NCI-H146 treated with DMSO at 0.1 percent for 48 hours (cell line): ENCODE results near the gene BRF1.
"Not testable (repeated sequence)": the region's sequence is repeated elsewhere in the genome, so short reads cannot be mapped to it uniquely, and the experiment has no call there.

ENCODE experiments used
- DNase-seq: peaks from one replicate; lab custom pipeline; 2025; ENCODE audit not compliant: unreplicated experiment; lab: John Stamatoyannopoulos, UW

Gene BRF1

GRCh38 chr14:105315941-105316576 lies 15.3 kb upstream of the BRF1 start:
- DNase-seq = no peak

DNA sequence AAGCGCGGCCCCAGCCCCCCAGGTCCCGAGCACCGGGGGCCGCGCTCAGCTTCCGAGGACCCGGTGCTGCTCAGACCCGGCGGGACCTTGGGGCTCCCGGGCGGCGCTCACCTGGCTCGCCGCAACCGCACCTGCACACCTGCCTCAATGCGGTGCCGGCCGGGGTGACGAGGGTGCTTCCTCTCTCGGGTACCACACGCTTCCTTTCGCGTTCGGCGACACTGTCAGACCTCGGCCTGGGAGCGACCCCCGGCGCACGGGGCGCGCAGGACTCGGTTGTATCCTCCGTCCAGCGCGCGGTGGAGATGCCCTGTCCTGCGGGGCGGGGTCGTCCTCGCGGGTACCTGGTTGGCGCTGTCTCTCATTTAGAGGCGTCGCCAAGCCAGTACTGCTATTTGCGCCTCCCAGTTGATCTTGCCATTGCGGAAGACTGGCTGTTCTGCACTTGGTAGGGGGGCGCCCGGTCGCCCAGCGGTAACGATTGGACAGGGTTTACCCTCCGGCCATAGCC lies 14.5 kb upstream of the BRF1 start:
- peak; percentile 69 for DNase-seq

DNA sequence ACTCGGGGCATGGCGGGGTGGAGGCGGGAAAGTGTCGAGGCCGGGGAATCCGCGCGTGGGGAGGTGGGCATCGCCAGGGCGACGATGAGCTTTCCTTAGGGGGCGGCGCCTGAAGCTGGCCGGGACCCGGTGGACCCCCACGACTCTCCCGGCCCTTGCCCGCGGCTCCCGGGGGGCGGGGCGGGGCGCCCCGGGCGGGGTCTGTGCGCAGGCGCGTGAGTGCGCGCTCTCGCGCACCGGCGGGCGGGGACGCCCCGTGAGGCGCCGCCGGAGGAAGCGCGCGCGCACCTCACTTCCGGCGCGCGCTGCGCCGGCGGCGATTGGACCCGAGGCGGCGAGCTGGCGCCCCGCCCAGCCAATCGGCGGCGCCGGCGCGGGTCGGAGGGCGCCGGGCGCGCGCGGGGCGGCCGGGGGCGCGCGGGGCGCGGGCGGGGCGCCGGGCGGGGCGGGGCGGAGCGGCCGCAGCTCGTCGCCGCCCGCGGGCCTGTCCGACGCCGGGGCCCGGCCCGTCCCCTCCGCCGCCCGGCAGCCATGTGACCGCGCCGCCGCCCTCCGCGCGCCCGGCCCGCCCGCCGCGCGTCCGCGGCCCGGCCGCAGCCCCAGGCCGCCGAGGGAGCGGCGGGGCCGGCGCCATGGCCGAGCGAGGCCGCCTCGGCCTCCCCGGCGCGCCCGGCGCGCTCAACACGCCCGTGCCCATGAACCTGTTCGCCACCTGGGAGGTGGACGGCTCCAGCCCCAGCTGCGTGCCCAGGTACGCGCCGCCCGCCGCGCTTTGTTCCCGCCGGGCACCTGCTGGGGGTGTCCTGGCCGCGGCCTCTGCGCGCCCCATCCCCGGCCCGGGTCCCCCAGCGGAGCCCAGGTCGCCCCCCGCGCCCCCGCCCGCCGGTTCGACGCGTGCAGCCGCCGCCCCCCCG lies 13.7 kb upstream of the BRF1 start, which contains the start of gene PACS2:
Gene PACS2, plus strand, starts transcription at position 462 of the 914 bp plus-strand sequence. Its CDS starts 171 bp downstream, at position 633.
- DNase-seq = peak; percentile 59

GRCh38 chr14:105313381-105314286 lies 12.8 kb upstream of the BRF1 start:
- no peak for DNase-seq

DNA sequence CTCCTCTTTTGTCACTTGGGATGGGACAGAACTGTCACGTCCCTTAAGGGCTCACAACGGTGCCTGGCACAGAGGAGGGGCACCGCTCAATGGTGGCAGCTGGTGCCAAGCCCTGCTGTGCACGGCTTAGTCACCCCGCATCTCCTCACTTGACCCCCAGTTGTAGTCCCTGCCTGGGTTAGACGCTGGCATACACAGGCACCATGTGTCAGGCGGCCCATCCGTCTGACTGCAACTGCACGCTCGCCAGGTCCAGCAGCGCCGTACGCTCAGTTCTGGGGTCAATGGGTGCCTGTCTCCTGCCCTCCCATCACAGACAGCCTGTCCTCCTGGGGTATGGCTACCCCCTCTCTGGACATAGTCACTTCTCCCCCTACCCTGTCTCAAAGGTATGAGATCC lies 12.2 kb upstream of the BRF1 start:
- DNase-seq = no peak

DNA sequence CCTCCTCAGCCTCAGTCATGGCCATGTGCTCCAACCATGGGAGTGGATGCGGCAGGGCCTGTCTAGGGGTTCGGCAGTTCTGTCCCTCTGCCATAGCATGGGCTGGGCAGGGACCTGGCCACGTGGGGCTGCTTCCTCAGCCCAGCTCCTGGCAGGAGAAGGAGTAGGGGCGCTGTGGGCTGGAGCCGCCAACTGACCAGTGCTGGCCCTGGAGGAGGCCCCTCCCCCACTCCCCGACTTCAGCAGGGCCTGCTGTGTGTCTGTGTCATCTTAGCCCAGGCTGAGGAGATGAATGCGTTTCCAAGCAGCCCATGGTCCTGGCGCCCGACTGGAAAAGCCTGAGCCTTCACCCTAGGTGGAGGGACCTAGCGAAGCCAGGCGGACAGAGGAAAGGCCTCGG lies 11.0 kb upstream of the BRF1 start:
- no peak for DNase-seq

GRCh38 chr14:105309371-105309770 lies 8.6 kb upstream of the BRF1 start:
- DNase-seq = no peak

DNA sequence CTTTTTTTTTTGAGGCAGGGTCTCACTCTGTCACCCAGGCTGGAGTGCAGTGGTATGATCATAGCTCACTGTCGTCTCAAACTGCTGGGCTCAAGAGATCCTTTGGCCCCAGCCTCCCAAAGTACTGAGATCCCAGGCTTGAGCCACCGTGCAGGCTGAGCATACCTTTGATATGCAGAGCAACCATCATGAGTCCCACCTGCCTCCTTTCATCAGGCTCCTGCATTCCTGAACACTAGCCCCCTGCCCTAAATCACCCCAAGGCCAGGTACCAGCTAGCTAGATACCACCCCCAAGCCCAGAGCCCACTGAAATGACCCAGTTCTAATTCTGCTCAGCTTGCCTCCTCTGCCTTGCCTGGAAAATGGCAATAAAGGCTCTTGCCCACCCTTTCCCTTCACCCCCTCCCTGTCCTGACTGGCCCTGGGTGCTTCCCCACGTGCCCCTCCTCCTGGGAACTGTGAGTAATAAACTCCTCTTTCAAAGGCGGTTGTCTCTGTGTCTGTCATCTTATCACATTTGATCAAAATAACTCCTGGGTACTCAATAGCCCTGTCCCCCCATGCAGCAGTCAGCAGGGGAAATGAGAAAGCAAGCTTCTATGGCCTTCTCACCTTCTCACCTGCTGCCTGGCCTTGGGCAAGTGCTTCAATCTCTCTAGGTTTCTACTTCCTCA lies 6.4 kb upstream of the BRF1 start:
- no peak for DNase-seq

DNA sequence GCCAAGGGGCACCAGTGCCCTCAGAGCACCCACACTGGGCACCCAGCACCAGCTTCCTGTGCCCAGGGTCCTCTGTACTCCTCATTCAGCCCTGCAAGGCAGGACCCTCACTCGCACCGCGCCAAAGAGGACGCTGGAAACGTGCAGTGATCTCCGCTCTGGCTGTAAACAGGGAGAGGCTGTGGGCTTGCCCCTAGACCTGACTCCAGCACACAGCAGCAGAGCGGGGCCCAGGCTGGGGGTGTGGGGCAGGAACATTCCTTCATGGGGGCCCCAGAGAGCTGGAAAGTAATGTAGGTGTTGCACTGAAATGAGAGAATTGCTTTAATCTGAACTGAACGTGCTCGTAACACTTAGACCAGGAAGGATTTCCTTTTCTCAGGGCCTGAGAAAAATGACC lies 5.0 kb upstream of the BRF1 start:
- DNase-seq = no peak

DNA sequence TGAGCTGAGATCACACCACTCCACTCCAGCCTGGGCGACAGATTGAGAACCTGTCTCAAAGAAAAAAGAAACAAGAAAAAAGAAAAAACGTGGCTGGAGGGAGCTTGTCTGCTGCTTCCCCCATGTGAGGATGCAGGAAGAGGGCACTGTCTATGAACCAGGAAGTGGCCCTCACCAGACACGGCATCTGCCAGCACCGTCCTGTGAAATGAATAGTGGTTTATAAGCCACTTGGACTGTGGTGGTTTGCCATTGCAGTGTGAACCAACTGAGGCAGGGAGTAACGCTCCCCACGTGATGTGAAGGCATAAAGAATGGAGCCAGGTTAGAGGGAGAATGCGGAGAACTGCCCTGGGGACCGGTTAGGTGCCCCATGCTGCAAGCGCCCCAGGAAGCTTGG lies 4.5 kb upstream of the BRF1 start:
- no peak for DNase-seq

GRCh38 chr14:105304565-105304964 lies 3.8 kb upstream of the BRF1 start:
- no peak for DNase-seq

GRCh38 chr14:105303949-105304348 lies 3.1 kb upstream of the BRF1 start:
- DNase-seq = no peak

DNA sequence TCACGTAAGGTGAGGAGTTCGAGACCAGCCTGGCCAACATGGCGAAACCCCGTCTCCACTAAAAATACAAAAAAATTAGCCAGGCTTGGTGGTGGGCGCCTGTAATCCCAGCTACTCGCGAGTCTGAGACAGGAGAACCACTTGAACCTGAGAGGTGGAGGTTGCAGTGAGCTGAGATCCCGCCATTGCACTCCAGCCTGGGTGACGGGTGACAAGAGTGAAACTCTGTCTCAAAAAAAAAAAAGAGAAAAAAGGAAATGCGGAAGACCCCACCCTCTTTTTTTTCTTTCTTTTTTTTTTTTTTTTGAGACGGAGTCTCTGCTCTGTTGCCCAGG lies 1.1 kb upstream of the BRF1 start:
- DNase-seq = not testable (repeated sequence)

DNA sequence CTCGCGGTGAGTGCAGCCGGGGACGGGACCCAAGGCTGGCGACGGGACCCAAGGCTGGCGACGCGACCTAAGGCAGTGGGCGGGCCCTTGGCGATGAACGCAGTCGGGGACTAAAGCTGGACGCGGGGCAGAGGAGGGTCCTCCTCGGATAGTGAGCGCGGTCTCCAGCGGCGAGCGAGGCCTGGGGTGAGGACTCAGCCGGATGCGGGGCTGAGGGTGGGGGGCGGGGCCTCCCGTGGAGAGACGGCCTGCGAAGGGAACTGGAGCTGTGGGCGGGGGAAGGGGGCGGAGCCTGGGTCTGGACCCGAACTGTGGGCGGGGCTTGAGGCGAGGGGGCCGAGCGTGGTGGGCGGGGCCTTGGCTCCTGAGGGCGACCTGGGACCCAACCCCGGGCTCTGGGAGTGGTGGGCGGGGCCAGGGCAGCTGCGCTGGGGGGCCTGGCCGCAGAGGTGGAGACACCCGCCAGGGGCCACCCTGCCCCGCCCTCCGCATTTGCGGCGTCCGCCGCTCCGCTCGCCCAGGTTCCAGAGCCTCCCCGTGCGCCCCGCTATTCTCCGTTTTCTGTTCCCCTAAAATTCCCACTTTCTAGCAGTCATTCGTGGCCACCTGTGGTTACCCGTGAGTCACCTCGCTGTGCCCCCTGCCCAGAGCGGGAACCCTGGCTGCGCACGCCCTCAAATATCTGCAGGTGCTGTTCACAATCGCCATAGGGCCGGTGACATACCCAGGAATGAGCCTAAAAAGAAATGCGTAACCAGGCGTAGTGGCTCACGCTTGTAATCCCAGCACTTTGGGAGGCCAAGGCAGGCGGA lies 508 bp upstream of the BRF1 start:
- DNase-seq = peak; percentile 98

DNA sequence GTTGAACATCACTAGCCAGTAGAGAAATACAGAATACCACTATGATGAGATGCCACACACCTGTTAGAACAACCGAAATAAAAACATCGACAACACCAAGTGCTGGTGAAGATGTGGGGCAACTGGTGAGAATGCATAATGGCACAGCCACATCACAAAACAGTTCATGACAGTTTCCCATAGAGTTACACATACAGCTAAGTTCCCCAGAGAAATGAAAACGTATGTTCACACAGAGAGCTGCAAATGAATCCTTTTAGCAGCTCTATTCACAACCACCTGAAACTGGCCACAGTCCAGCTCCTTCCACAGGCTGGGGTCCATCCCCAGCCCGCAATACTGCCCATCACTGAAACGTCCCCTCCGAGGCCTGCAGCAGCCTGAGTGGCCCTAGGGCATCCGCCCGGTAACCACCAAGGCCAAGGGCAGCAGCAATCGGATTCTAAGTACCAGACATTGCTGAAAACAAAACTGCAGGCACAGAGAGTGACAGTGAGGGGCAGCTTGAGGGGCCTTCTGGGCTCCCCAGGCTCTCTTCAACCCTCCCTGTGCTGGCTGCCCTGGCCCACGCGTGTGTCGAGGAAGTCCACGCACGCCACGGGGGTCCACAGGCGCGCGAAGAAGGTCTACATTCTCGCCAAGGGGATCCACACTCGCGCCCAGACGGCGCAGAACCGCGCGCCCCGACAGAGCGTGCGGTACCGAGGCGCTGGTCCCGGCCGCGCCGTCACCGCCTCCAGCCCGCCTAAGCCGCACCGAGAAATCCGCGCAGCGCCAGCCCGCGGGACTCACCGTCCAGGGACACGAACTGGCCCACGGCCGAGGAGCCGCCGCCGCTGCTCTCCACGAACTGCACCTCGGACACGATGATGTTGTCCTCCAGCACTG lies 903 bp downstream of the BRF1 start:
- no peak for DNase-seq

DNA sequence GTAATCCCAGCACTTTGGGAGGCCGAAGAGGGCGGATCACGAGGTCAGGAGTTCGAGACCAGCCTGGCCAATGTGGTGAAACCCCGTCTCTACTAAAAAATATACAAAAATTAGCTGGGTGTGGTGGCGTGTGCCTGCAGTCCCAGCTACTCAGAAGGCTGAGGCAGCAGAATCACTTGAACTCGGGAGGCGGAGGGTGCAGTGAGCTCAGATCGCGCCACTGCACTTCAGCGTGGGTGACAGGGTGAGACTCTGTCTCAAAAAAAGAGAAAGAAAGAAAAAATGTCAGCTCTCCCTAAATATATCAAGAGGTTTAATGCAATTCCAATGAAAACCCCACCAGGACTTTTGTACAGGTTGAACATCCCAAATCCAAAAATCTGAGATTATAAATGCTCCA lies 3.5 kb downstream of the BRF1 start:
- DNase-seq = not testable (repeated sequence)

GRCh38 chr14:105294142-105294597 lies 6.6 kb downstream of the BRF1 start:
- DNase-seq = no peak

DNA sequence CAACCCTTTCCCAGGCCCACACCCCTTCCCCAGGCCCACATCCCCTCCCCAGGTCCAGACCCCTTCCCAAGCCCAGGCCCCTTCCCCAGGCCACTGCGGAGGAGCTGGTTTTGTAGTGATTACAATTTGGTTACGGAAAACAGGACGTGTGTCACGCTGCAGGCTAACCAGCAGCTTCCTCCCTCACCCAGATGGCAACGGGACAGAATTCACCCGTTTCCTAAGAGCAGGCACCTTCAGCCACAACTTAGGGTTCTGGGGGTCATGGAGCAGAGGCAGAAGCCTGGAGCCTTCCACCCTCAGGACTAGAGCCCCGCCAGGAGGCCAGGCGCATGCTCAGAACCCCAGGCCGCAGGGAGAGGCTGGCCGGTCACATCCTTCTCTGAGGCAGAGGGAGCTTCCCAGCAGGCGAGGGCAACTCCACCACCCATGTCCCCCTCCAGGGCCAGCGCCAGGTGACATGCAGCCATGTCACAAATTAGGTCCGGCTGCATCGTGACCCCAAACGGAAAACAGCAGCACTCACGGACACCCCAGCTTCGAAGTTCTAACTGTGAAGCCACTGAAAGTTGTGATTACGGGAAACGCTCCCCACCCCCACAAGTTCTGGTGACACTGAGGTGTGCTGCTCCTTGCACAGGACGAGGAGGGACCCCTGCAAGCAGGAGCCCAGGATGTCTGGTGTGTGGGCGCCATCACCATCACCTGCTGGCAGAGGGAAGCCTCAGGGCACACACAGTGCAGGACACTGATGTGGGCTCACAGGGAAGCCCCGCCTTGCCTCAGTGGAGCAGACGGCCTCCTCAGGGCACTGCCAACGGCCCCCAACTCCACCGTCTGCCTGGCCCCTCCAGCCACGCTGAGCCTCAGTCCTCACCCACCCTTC lies 7.7 kb downstream of the BRF1 start:
- DNase-seq = no peak
